Keratinocyte (primary cell): ENCODE data around the gene EPHB2. TPM values are rescaled to one million over a fixed set of nuclear protein-coding genes. Genes with fewer than 3 reads are reported as not detected.

ENCODE experiments used
- DNase-seq: peaks from one replicate; pipeline ENCODE4 v3.0.0-alpha.2; 2011; ENCODE audit warnings: low read depth, missing footprints, low spot score
- FAIRE-seq: peaks from 2 replicates; lab custom pipeline; 2011; peaks lifted over from hg19 to GRCh38; lab: Jason Lieb, UNC
- H2AFZ ChIP-seq: 2 replicates; pipeline ENCODE4 v1.6.0; 2012; ENCODE audit warnings: low read length, control low read depth, inconsistent platforms; ENCODE audit not compliant: control insufficient read depth
- H3K27ac ChIP-seq: 2 replicates; pipeline ENCODE4 v1.5.1; 2011; ENCODE audit warnings: low read length; ENCODE audit not compliant: control insufficient read depth, insufficient read depth
- H3K27me3 ChIP-seq: 3 replicates; pipeline ENCODE4 v1.6.0; 2011; ENCODE audit warnings: low read length; ENCODE audit not compliant: control insufficient read depth, insufficient read depth; ENCODE audit errors: extremely low read depth
- H3K36me3 ChIP-seq, 2 experiments: 2 replicates in 1 of 2; 3 replicates in 1 of 2; pipeline ENCODE4 v1.5.1; 2011; ENCODE audit warnings: low read length in 2 of 2, mild to moderate bottlenecking in 1 of 2; ENCODE audit not compliant: control insufficient read depth in 2 of 2, insufficient read depth in 2 of 2; ENCODE audit errors: extremely low read depth in 1 of 2
- H3K4me1 ChIP-seq: 3 replicates; pipeline ENCODE4 v1.5.1; 2011; ENCODE audit warnings: low read length; ENCODE audit not compliant: control insufficient read depth, insufficient read depth; ENCODE audit errors: extremely low read depth
- H3K4me2 ChIP-seq: 3 replicates; pipeline ENCODE4 v1.6.0; 2011; ENCODE audit warnings: low read depth, low read length; ENCODE audit not compliant: control insufficient read depth, insufficient read depth; ENCODE audit errors: extremely low read depth
- H3K4me3 ChIP-seq, 3 experiments: fragments of 200-600 bp in 1 of 3; sonication (generic) in 1 of 3; 2 replicates in 2 of 3; 3 replicates in 1 of 3; pipeline ENCODE4 v1.5.1; 2011 to 2016; ENCODE audit warnings: low read length in 3 of 3, mild to moderate bottlenecking in 3 of 3, control low read depth in 2 of 3, inconsistent platforms in 1 of 3, low read depth in 1 of 3, mixed read lengths in 1 of 3, mixed run types in 1 of 3, moderate library complexity in 1 of 3; ENCODE audit not compliant: control insufficient read depth in 2 of 3, insufficient read depth in 2 of 3; ENCODE audit errors: extremely low read depth in 1 of 3
- H3K79me2 ChIP-seq: 2 replicates; pipeline ENCODE4 v1.6.0; 2012; ENCODE audit warnings: low read length; ENCODE audit not compliant: control insufficient read depth, insufficient read depth
- H3K9ac ChIP-seq: 3 replicates; pipeline ENCODE4 v1.6.0; 2011; ENCODE audit warnings: low read length; ENCODE audit not compliant: control insufficient read depth, insufficient read depth; ENCODE audit errors: extremely low read depth
- H3K9me1 ChIP-seq: 3 replicates; pipeline ENCODE4 v1.6.0; 2011; ENCODE audit warnings: low read length; ENCODE audit not compliant: control insufficient read depth, insufficient read depth; ENCODE audit errors: extremely low read depth
- H3K9me3 ChIP-seq: 2 replicates; pipeline ENCODE4 v1.5.1; 2012; ENCODE audit warnings: low read depth, low read length; ENCODE audit not compliant: control insufficient read depth
- H4K20me1 ChIP-seq: 3 replicates; pipeline ENCODE4 v1.6.0; 2011; ENCODE audit warnings: low read length; ENCODE audit not compliant: control insufficient read depth, insufficient read depth; ENCODE audit errors: extremely low read depth
- CTCF ChIP-seq, 3 experiments: IDR thresholded peaks in 1 of 3; conservative IDR thresholded peaks in 1 of 3; optimal IDR thresholded peaks in 1 of 3; 2 replicates in 2 of 3; 3 replicates in 1 of 3; pipeline versions ENCODE3 to v1.5.1; 2011; ENCODE audit warnings: low read length in 3 of 3, mild to moderate bottlenecking in 3 of 3, moderate library complexity in 2 of 3, control low read depth in 1 of 3, inconsistent platforms in 1 of 3; ENCODE audit not compliant: insufficient read depth in 2 of 3; ENCODE audit errors: extremely low read depth in 1 of 3
- EZH2 ChIP-seq: IDR thresholded peaks from one replicate; pipeline ENCODE4 v1.6.1; 2012; ENCODE audit warnings: inconsistent platforms, mild to moderate bottlenecking, low read length, moderate library complexity
- dilution Hi-C: fragments of 300-500 bp; cut with MboI; formaldehyde crosslinking; loops from one replicate; pipeline ENCODE4 v1.7.0; 2020; ENCODE audit warnings: low sequenced_read_pairs; ENCODE audit not compliant: extremely low pct_ligation_motif_present
- polyA plus RNA-seq, 5 experiments: library from polyadenylated mRNA; depleted of rRNA in 3 of 5; stranded (reverse) in 3 of 5; stranded (forward) in 1 of 5; unstranded in 1 of 5; fragments of >200 nt; gene quantifications; 1 replicate in 1 of 5; 2 replicates in 3 of 5; 3 replicates in 1 of 5; pipeline versions ENCODE4 v1.2.1 to v1.2.3, GENCODE V29; 2011 to 2012; ENCODE audit warnings: missing spikeins in 2 of 5, low read depth in 1 of 5, low replicate concordance in 1 of 5

The EPHB2 gene
- polyA plus RNA-seq, 1 donor (not counting 4 experiments of a cell fraction or from before 2014, with no cell fraction given) = 0.10 TPM

- no peak for TF ChIP-seq CTCF (optimal IDR thresholded peaks at IDR 0.05 in 1 of 3, IDR thresholded peaks at IDR 0.05 in 1 of 3, conservative IDR thresholded peaks at IDR 0.05 in 1 of 3; ENCODE audit: extremely low read depth in 1 of 3, insufficient read depth in 2 of 3, low read length in 3 of 3)
- no peak for TF ChIP-seq EZH2
- no peak overlapping the region for H2AFZ ChIP-seq
- no peak overlapping the region for H3K4me3 ChIP-seq
- H3K9me1 ChIP-seq = no peaks in the 10 kb centered on the region
- dilution Hi-C loops = no loop called here
- H3K79me2 ChIP-seq = no peaks in the 10 kb centered on the region
- H3K36me3 ChIP-seq = no peaks in the 10 kb centered on the region
- H3K27me3 ChIP-seq = no peaks in the 10 kb centered on the region
- FAIRE-seq = no peak
- H3K9ac ChIP-seq = no peak overlapping the region
- no peaks in the 10 kb centered on the region for H3K9me3 ChIP-seq
- peaks cover 12% of the 10 kb centered on the region for H3K4me1 ChIP-seq
- H4K20me1 ChIP-seq = no peaks in the 10 kb centered on the region
- no peak for DNase-seq
- H3K27ac ChIP-seq = no peak overlapping the region
- H3K4me2 ChIP-seq = no peak overlapping the region
Observed at GRCh38 chr1:22821027-22821426, 110.4 kb downstream of the EPHB2 start.

DNA sequence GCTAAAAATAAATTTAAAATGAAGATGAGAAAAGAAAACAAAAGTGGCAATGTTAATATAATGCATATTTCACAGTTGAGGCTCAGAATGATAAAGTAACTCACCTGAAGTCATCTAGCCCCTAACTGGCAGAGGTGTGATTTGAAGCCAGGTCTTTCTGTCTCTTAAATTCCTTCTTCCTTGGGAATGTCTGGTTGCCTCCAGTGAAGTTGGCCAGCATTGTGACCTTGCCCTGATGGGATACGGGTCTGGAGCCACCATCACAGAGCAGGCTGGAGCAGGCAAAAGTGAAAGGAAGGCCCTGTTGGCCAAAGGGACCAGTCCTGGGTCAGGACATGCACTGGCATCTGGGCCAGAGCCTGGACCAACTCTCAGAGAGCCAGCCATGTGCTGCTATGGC lies 111.7 kb downstream of the EPHB2 start:
- no peak for FAIRE-seq
- no peaks in the 10 kb centered on the region for H3K9me3 ChIP-seq

More for the DNA sequence above, 111.7 kb downstream of the EPHB2 start:
- H3K79me2 ChIP-seq = no peaks in the 10 kb centered on the region
- dilution Hi-C loops = no loop called here
- no peaks in the 10 kb centered on the region for H3K9me1 ChIP-seq
- H4K20me1 ChIP-seq = no peaks in the 10 kb centered on the region
- H3K4me2 ChIP-seq = no peak overlapping the region
- no peak overlapping the region for H3K4me3 ChIP-seq
- H3K27me3 ChIP-seq = no peaks in the 10 kb centered on the region
- H3K4me1 ChIP-seq = peaks cover 22% of the 10 kb centered on the region
- no peak overlapping the region for H3K27ac ChIP-seq
- H3K36me3 ChIP-seq = no peaks in the 10 kb centered on the region
- no peak for DNase-seq
- no peak for TF ChIP-seq CTCF (optimal IDR thresholded peaks at IDR 0.05 in 1 of 3, IDR thresholded peaks at IDR 0.05 in 1 of 3, conservative IDR thresholded peaks at IDR 0.05 in 1 of 3; ENCODE audit: extremely low read depth in 1 of 3, insufficient read depth in 2 of 3, low read length in 3 of 3)
- no peak for TF ChIP-seq EZH2
- no peak overlapping the region for H2AFZ ChIP-seq
- H3K9ac ChIP-seq = no peak overlapping the region
